Thoracic aorta (tissue), 2 donors: ENCODE measurements around the gene DNAJB7. TPM values are rescaled to one million over a fixed set of nuclear protein-coding genes. Genes with fewer than 3 reads are reported as not detected.

ENCODE experiments used
- ATAC-seq: fragments of 150-250 bp; one replicate; pipeline ENCODE4 v1.8.0; 2017; ENCODE audit warnings: low read depth; ENCODE audit not compliant: insufficient number of reproducible peaks, low FRiP score
- DNase-seq: peaks from one replicate; pipeline ENCODE4 v3.0.0-alpha.2; 2020; ENCODE audit warnings: low spot score
- H3K27ac ChIP-seq, 2 donors: fragments of 200-600 bp; sonication (generic); 1 replicate in 1 of 2; 2 replicates in 1 of 2; pipeline ENCODE4 v1.5.1; 2016; ENCODE audit warnings: mild to moderate bottlenecking in 2 of 2, moderate library complexity in 2 of 2
- H3K27me3 ChIP-seq: fragments of 200-600 bp; sonication (generic); replicated peaks from 2 replicates; pipeline ENCODE4 v1.6.0; 2016; ENCODE audit warnings: mild to moderate bottlenecking; ENCODE audit not compliant: insufficient read depth
- H3K36me3 ChIP-seq: fragments of 200-600 bp; sonication (generic); one replicate; pipeline ENCODE4 v1.5.1; 2016
- H3K4me1 ChIP-seq, 2 donors: fragments of 200-600 bp; sonication (generic); 1 replicate in 1 of 2; 2 replicates in 1 of 2; pipeline versions ENCODE4 v1.5.1 to v1.6.0; 2016; ENCODE audit warnings: low read depth in 2 of 2, mild to moderate bottlenecking in 1 of 2; ENCODE audit not compliant: control insufficient read depth in 1 of 2
- H3K4me3 ChIP-seq: fragments of 200-600 bp; sonication (generic); 2 replicates; pipeline ENCODE4 v1.5.1; 2016; ENCODE audit warnings: mild to moderate bottlenecking
- H3K9me3 ChIP-seq: fragments of 200-600 bp; sonication (generic); 2 replicates; pipeline ENCODE4 v1.5.1; 2016
- total RNA-seq, 2 donors: library from RNA; depleted of rRNA; stranded (reverse); fragments of >200 nt; gene quantifications; one replicate each; pipeline versions ENCODE4 v1.1.0 to v1.2.3, GENCODE V29; 2016
- TF ChIP-seq, protein P1 (sequence below): fragments of 200-600 bp; sonication (generic); IDR thresholded peaks from one replicate; pipeline ENCODE4 v1.5.1; 2019; ENCODE audit warnings: antibody characterized with exemption

The DNAJB7 gene
- total RNA-seq, 2 donors from 2014 or later = not detected

DNA sequence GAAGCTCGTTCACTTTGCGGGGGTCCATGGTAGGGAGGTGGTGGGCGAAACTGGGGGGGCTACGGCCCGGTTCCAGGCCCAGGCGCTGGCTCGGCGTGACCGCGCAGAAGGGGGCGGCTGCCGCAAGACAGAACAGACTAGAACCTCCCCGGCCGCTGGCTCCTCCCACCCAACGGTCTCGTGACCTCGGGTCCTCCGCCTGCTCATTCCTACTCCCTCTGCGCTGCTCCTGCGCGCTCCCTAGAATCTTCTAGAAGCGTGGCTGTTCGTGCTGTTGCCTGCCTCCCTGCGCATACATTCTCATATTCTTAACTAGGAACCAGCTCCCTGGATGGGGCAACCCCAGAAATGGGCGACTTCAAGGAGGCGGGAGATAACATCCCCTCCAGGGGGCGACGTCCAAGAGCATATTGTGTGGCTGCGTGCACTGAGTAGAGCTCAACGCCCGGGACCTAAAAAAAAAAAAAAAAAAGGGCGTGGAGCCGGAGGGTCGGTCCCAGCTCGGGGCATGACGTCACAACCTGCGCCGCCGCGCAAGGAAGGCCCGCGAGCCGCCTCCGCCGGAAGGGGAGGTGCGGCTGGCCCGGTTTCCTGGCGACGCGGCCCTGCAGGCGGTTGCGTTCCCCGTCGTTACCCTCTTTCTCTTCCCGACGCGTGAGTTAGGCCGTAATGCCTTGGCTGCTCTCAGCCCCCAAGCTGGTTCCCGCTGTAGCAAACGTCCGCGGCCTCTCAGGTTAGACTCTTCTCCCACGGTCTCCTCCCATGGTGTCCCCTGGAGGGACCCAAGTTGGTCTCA, 5.2 kb downstream of the DNAJB7 start, which contains the start of the genes ST13 and XPNPEP3:
TSS of gene ST13 (minus strand) at position 127 of the 796 bp plus-strand sequence. CDS start at position 28, 99 bp downstream.
TSS of gene XPNPEP3 (plus strand) at position 636 of the 796 bp plus-strand sequence. CDS start at position 670, 34 bp downstream.
- Histone ChIP-seq H3K27ac (peak within 1 kb of the TSS; percentile 98 to 99), H3K4me3 (peak within 1 kb of the TSS; percentile 89), H3K9me3 (no peaks in the 10 kb centered on the region), H3K4me1 (peaks cover 31 to 54% of the 10 kb centered on the region in 2 donors), H3K36me3 (no peaks in the 10 kb centered on the region), H3K27me3 (no peaks in the 10 kb centered on the region)
- TF ChIP-seq, protein P1, sequence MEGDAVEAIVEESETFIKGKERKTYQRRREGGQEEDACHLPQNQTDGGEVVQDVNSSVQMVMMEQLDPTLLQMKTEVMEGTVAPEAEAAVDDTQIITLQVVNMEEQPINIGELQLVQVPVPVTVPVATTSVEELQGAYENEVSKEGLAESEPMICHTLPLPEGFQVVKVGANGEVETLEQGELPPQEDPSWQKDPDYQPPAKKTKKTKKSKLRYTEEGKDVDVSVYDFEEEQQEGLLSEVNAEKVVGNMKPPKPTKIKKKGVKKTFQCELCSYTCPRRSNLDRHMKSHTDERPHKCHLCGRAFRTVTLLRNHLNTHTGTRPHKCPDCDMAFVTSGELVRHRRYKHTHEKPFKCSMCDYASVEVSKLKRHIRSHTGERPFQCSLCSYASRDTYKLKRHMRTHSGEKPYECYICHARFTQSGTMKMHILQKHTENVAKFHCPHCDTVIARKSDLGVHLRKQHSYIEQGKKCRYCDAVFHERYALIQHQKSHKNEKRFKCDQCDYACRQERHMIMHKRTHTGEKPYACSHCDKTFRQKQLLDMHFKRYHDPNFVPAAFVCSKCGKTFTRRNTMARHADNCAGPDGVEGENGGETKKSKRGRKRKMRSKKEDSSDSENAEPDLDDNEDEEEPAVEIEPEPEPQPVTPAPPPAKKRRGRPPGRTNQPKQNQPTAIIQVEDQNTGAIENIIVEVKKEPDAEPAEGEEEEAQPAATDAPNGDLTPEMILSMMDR = no peak
- DNase-seq = peak; percentile 93
- peak; percentile 98 for ATAC-seq

DNA sequence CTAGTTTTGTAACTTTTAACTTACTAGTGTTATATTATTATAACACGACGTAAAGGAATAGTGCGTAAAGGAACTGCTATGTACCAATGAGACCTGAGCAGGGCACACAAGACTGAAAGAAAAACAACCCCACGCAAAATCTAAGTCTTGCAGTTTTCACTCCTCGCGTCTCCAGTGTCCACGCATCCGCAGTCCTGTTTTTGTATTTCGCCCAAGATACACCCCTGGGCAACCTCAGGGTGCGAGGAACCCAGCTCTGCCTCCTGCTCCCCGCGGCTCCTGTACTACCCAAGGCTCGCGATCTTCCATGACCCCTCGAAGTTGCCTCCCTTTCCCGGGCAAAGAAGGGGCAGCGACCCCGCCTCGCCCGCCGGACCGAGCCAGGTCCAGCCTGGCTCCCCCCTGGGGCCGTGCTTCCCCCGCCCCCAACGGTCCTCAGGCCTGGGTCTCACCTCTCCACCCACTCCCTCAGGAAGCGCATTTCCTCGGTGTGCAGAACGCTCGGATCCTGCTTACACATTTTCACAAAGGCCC, 5.9 kb downstream of the DNAJB7 start:
- Histone ChIP-seq H3K4me3 (peak overlapping the region; percentile 89), H3K27me3 (no peaks in the 10 kb centered on the region), H3K4me1 (peaks cover 31 to 61% of the 10 kb centered on the region in 2 donors), H3K36me3 (no peaks in the 10 kb centered on the region), H3K27ac (peak overlapping the region; percentile 98 to 99), H3K9me3 (no peaks in the 10 kb centered on the region)
- DNase-seq (no peak), ATAC-seq (peak; percentile 12)
- TF ChIP-seq, protein P1 = no peak

DNA sequence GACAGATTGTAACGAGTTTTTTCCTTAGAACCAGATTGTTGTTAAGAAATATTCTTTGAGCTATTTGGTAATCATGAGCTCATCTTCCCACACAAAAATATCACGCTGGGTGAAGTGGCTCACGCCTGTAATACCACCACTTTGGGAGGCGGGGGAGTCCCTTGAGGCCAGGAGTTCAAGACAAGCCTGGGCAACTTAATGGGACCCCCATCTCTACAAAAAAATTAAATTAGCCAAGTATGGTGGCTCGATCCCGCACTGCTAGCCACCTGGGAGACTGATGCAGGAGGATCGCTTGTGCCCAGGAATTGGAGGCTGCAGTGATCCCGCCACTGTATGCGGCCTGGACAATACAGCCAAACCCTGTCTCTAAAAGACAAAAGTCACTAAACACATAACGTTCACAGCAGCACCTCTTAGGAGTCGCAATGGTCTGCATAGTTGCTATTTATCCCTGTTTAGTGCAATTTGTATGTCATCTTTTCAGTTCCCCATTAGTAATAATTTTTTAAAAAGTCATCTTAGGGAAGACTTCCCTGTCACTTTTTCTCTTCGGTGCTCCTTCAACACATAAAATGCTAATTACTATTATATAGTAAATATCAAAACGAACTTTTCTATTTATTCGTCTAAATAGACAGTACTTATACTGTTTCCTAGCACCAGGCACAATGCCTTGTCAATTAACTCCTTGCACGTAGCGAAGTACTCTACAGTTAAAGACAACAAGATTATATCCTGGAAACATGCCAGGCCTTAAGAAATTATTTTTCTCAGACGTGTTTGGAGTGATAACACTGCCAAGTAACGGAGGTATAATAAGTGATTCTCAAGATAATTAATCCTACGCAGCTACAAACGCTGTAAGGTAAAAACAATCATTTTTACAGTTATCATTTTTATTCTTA, 6.6 kb downstream of the DNAJB7 start:
- TF ChIP-seq, protein P1 = no peak
- Histone ChIP-seq H3K9me3 (no peaks in the 10 kb centered on the region), H3K36me3 (no peaks in the 10 kb centered on the region), H3K4me3 (peak overlapping the region; percentile 89), H3K4me1 (peaks cover 31 to 64% of the 10 kb centered on the region in 2 donors), H3K27me3 (no peaks in the 10 kb centered on the region), H3K27ac (peak overlapping the region; percentile 98 to 99)
- no peak for DNase-seq
- ATAC-seq = no peak

DNA sequence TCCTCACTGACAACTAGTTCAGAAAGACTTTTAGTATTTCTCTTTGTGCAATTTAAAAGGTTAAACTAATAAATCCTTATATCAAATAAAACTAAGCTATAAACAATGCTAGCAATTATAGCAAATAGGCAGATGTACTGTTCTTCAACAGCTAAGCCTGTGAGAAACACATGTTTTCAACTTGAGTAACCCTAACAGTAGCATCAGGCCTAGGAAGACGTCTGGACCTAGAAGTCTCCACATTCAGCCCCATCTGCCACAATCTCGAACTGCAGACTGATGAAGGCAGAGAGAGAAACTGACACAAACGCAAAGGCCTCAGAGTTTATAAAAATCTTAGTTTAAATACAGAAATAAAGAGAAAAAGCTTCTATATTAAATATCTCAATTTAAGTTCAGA, 8.0 kb downstream of the DNAJB7 start:
- Histone ChIP-seq H3K4me3 (peak overlapping the region; percentile 89), H3K4me1 (peaks cover 31 to 61% of the 10 kb centered on the region in 2 donors), H3K9me3 (no peaks in the 10 kb centered on the region), H3K27ac (no peak overlapping the region), H3K27me3 (no peaks in the 10 kb centered on the region), H3K36me3 (no peaks in the 10 kb centered on the region)
- ATAC-seq = no peak
- DNase-seq = no peak
- TF ChIP-seq, protein P1 = no peak
